Panc1 (cell line): ENCODE measurements around the gene ZDHHC11. TPM values are rescaled to one million over a fixed set of nuclear protein-coding genes. Genes with fewer than 3 reads are reported as not detected.
"Not testable (repeated sequence)": the region's sequence is repeated elsewhere in the genome, so short reads cannot be mapped to it uniquely, and the experiment has no call there.

ENCODE experiments used
- ATAC-seq: fragments of 200-7000 bp; cut with Tn5 transposase; 2 replicates; pipeline ENCODE4 v1.9.1; 2020; ENCODE audit warnings: mild to moderate bottlenecking, moderate library complexity
- BruUV-seq: library from RNA; stranded (reverse); fragments of 400-500 nt; replicated peaks from 2 replicates; lab custom pipeline; 2021; lab: Mats Ljungman, UMichigan
- CTCF ChIA-PET: fragments of 300-600 bp; sonication (Branson Sonifier 250); formaldehyde crosslinking; loops from one replicate; lab custom pipeline; 2022; ENCODE audit warnings: antibody characterized with exemption; lab: Charles Lee
- POLR2A ChIA-PET: fragments of 300-600 bp; sonication (Branson Sonifier 250); formaldehyde crosslinking; loops from one replicate; lab custom pipeline; 2022; ENCODE audit warnings: antibody characterized with exemption; lab: Charles Lee
- DNase-seq: peaks from one replicate; pipeline ENCODE4 v3.0.0-alpha.2; 2010; ENCODE audit warnings: low read depth, low spot score
- H3K27ac ChIP-seq: 2 replicates; pipeline ENCODE4 v1.5.1; 2011; ENCODE audit warnings: mild to moderate bottlenecking, low read length, inconsistent platforms
- H3K27me3 ChIP-seq: fragments of 200-500 bp; sonication (Bioruptor generic); 2 replicates; pipeline ENCODE4 v1.6.0; 2014; ENCODE audit warnings: low read length, inconsistent platforms; ENCODE audit not compliant: control insufficient read depth, insufficient read depth
- H3K36me3 ChIP-seq: fragments of 200-500 bp; sonication (Bioruptor generic); 2 replicates; pipeline ENCODE4 v1.5.1; 2014; ENCODE audit warnings: inconsistent platforms, mild to moderate bottlenecking, low read length, moderate library complexity; ENCODE audit not compliant: control insufficient read depth, insufficient read depth
- H3K4me1 ChIP-seq: 2 replicates; pipeline ENCODE4 v1.5.1; 2011; ENCODE audit warnings: inconsistent platforms, mild to moderate bottlenecking, low read length, moderate library complexity; ENCODE audit not compliant: control insufficient read depth, insufficient read depth
- H3K4me3 ChIP-seq, 2 experiments: 2 replicates each; pipeline ENCODE4 v1.5.1; 2011 to 2012; ENCODE audit warnings: low read depth in 2 of 2, low read length in 2 of 2, mild to moderate bottlenecking in 2 of 2, inconsistent platforms in 1 of 2, moderate library complexity in 1 of 2
- H3K9me3 ChIP-seq: fragments of 200-500 bp; sonication (Bioruptor generic); 2 replicates; pipeline ENCODE4 v1.5.1; 2014; ENCODE audit warnings: low read depth, mild to moderate bottlenecking, inconsistent platforms, low read length, moderate library complexity; ENCODE audit not compliant: control insufficient read depth, insufficient read depth
- SIN3A ChIP-seq: IDR thresholded peaks from 2 replicates; pipeline ENCODE4 v1.6.1; 2012; ENCODE audit warnings: low read depth, mild to moderate bottlenecking, low read length, moderate library complexity, borderline replicate concordance; ENCODE audit not compliant: insufficient read depth
- in situ Hi-C: cut with HindIII; loops from 2 replicates; pipeline ENCODE4 v1.10.0; 2016; ENCODE audit warnings: low sequenced_read_pairs, low pct_unique_long_range_greater_than_20kb
- intact Hi-C: fragments of 100-400 bp; cut with micrococcal nuclease; formaldehyde crosslinking; loops from one replicate; pipeline ENCODE4 v1.10.0; 2022; ENCODE audit not compliant: unreplicated experiment
- total RNA-seq: library from RNA; stranded (reverse); gene quantifications from one replicate; pipeline ENCODE4 v1.2.1, GENCODE V29; 2021; ENCODE audit not compliant: unreplicated experiment

Gene ZDHHC11
- total RNA-seq, 1 experiment from 2014 or later = 3.0 TPM

DNA sequence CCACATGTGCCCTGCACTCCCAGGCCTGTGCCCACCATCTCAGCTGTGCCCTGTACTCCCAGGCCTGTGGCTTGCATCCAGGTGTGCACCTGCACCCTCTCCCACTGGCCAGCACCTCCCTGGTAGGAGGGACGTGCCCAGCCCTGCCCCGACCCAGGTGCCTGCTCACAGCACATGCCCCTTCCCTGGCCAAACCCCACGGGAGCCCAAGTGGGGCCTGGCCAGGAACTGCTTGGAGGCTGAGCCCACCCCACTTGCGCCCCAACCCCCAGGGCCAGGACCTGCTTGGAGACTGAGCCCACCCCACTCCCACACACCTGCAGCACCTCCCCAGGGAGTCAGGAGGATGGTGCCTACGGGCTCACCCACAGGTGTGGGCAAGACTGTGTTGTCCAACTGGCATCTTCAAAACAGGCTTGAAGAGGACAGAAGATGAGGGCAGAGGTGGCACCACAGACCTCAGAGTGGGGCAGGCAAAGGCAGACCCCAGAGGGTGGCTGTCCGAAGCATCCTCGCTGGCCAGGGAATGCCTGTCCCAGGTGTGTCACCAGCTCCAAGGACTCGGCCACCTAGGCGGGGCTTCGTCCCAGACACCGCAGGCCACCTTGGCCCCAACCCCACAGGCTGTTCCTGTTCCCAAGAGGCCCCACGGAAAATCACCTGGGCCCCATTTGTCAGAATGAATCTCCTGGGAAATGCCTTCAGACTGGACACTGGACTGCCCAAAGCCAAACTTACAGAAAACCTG is 77.1 kb downstream of the ZDHHC11 start:
- H3K27me3 ChIP-seq = no peaks in the 10 kb centered on the region
- ATAC-seq = no peak
- ChIA-PET CTCF (no interaction called here), POLR2A (interaction anchor here (0.6 kb wide), 1 partner anchor 16 kb away, joined by 4 read pairs; no protein-coding TSS in a partner anchor)
- no peak overlapping the region for H3K27ac ChIP-seq
- intact Hi-C loops (loop anchor here (10.0 kb wide), 1 partner anchor 89 kb away; no protein-coding TSS in a partner anchor), in situ Hi-C loops (no loop called here)
- no peaks in the 10 kb centered on the region for H3K9me3 ChIP-seq
- H3K4me3 ChIP-seq = no peak overlapping the region
- TF ChIP-seq SIN3A = no peak
- no TSS peak for BruUV-seq
- H3K36me3 ChIP-seq = no peaks in the 10 kb centered on the region
- no peak for DNase-seq
- no peaks in the 10 kb centered on the region for H3K4me1 ChIP-seq

DNA sequence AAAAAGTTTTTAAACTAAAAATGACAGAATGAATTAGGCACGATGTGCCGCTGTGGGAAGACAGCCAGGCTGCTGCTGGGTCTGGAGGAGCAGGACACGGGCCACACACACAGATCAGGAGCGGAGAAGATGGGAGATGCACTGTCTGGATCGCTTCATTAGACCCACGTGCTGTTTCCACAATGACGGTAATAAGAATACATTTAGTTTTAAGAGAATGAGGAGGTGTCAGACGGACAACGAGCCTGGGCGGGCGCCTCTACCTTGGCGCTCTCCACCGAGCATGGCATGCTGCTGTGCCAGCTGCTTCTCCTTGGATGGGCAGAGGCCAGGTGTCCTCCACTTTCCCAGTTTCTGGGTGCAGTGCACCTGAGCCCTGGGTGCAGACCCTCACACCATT is 77.9 kb downstream of the ZDHHC11 start:
- ATAC-seq, H3K27me3 ChIP-seq, H3K9me3 ChIP-seq, BruUV-seq, H3K27ac ChIP-seq, DNase-seq, H3K4me3 ChIP-seq, CTCF ChIA-PET, H3K36me3 ChIP-seq, in situ Hi-C loops, H3K4me1 ChIP-seq: not testable (repeated sequence)
- intact Hi-C loops = loop anchor here (10.0 kb wide), 1 partner anchor 88 kb away; no protein-coding TSS in a partner anchor
- POLR2A ChIA-PET = interaction anchor here (0.6 kb wide), 1 partner anchor 15 kb away, joined by 4 read pairs; no protein-coding TSS in a partner anchor

DNA sequence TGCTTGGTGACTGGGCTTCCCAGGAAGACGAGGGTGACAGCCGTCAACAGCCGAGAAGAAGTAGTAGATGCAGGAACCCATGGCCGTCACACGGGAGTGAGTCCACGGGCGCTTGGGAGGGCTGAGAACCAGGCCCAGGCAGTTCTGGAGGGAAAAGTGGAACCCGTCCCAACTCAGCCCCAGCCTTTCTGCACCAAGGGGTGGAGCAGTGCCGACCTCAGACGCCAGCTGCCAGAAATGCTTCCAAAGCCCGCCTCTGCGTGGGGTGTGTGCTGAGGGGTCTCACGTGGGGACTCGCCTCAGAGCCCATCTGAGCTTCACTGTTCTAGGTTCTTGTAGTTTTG is 78.3 kb downstream of the ZDHHC11 start:
- H3K9me3 ChIP-seq, H3K4me1 ChIP-seq, CTCF ChIA-PET, POLR2A ChIA-PET, in situ Hi-C loops, ATAC-seq, H3K27ac ChIP-seq, BruUV-seq, H3K27me3 ChIP-seq, H3K36me3 ChIP-seq, H3K4me3 ChIP-seq, DNase-seq: not testable (repeated sequence)
- intact Hi-C loops = loop anchor here (10.0 kb wide), 1 partner anchor 88 kb away; no protein-coding TSS in a partner anchor

DNA sequence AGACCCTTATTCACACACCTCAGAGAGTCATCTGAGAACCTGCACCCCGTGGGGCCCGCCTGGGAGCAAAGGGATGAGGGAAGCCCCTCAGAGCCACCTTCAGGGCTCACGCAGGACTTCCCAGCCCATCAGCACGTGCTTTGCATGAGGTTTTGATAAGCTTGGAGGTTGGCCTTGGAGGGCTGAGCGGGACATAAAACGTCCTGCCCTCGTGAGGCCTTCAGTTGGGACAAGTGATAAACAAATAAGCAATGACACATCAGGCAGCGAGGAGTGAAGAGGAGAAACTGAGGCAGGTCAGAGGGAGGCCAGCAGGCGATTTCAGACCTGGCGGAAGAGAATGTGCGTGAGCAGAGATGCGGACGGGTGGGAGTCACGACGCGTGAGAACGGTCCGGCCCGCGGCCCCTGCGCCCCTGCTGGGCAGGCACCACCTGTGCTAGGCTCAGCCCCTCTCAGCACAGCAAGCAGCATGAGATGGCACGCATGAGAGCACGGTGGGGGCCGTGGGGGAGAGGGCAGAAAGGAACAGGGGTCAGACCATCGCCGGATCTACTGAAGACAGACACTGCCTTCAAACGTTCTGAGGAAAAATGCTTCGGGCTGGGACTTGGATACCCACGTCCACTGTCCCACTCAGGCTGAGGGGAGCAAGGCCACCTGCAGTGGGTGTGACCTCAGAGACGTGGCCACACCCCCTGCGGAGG is 78.8 kb downstream of the ZDHHC11 start:
- H3K27ac ChIP-seq, ATAC-seq, H3K9me3 ChIP-seq, H3K27me3 ChIP-seq, H3K4me3 ChIP-seq, H3K4me1 ChIP-seq, BruUV-seq, CTCF ChIA-PET, POLR2A ChIA-PET, DNase-seq, H3K36me3 ChIP-seq, in situ Hi-C loops: not testable (repeated sequence)
- intact Hi-C loops = loop anchor here (10.0 kb wide), 1 partner anchor 87 kb away; no protein-coding TSS in a partner anchor

DNA sequence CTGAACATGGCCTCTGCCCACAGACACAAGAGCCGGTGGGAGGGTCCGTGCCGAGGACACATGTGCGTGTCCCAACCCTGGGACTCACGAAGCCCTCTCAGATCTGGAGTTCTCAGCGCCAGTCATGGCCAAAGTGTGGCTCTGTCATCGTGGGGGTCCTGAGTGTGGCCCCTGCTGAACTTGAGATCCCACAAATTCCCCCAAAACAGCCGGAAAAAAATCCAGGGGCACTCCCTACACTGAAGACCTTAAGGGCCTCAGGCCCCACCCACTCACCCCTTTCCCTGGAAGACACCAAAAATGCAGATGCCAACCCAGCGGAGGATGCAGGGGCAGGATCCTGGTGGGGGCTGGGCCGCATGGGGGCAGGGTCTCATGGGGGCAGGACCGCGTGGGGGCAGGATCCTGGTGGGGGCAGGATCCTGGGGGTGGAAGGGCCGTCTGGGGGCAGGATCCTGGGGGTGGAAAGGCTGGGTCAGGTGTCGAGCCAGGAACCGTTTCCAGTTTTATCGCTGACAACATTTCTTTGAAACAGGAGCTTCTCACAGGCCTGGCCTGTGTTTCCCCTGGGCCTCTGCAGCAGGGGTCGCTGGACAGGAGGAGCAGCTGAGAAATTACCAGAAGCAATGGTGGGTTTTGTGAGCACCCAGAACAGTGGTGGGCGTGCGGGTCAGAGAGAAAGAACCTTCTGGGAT is 79.6 kb downstream of the ZDHHC11 start:
- BruUV-seq, ATAC-seq, CTCF ChIA-PET, H3K27me3 ChIP-seq, H3K4me1 ChIP-seq, H3K36me3 ChIP-seq, DNase-seq, H3K9me3 ChIP-seq, H3K4me3 ChIP-seq, in situ Hi-C loops, H3K27ac ChIP-seq, POLR2A ChIA-PET: not testable (repeated sequence)
- intact Hi-C loops = loop anchor here (10.0 kb wide), 1 partner anchor 86 kb away; no protein-coding TSS in a partner anchor

DNA sequence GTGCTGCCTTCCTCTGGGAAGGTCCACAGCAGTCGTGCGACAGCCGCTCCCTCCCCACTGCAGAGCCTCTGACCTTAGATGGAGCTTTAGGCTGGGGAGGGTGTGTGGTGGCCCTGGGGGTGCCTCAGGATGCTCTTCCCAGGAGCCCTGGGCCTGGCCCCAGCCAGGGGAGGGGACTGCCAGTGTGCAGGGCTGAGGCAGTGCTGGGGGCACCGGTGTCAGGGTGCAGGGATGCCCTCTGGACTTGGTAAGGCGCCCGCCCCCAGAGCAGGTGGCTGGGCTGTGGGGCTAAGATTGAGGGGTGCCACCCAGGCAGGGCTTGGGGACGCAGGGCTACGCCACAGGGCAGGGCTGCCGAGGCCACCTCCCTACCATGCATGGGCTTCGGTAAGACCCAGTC is 80.2 kb downstream of the ZDHHC11 start:
- CTCF ChIA-PET, H3K36me3 ChIP-seq, H3K4me3 ChIP-seq, POLR2A ChIA-PET, BruUV-seq, H3K9me3 ChIP-seq, in situ Hi-C loops, ATAC-seq, H3K4me1 ChIP-seq, DNase-seq, H3K27ac ChIP-seq, H3K27me3 ChIP-seq: not testable (repeated sequence)
- intact Hi-C loops = loop anchor here (10.0 kb wide), 1 partner anchor 86 kb away; no protein-coding TSS in a partner anchor
